A673 (cell line): ENCODE results near the gene MRPL37. TPM values are rescaled to one million over a fixed set of nuclear protein-coding genes. Genes with fewer than 3 reads are reported as not detected.
"Not testable (repeated sequence)": the region's sequence is repeated elsewhere in the genome, so short reads cannot be mapped to it uniquely, and the experiment has no call there.

Source experiments
- BruUV-seq: library from RNA; stranded (reverse); fragments of 400-500 nt; replicated peaks from 2 replicates; lab custom pipeline; 2021; lab: Mats Ljungman, UMichigan
- CTCF ChIA-PET: fragments of 300-600 bp; sonication (Branson Sonifier 250); formaldehyde crosslinking; loops from one replicate; lab custom pipeline; 2022; ENCODE audit warnings: antibody characterized with exemption; lab: Charles Lee
- POLR2A ChIA-PET: fragments of 300-600 bp; sonication (Branson Sonifier 250); formaldehyde crosslinking; loops from one replicate; lab custom pipeline; 2022; ENCODE audit warnings: antibody characterized with exemption; ENCODE audit not compliant: low non-redundant PET; lab: Charles Lee
- DNase-seq: peaks from one replicate; pipeline ENCODE4 v3.0.0-alpha.2; 2015; ENCODE audit warnings: low spot score
- H3K27ac ChIP-seq: fragments of 200-600 bp; sonication (generic); 2 replicates; pipeline ENCODE4 v1.5.1; 2016; ENCODE audit warnings: mixed run types, low read depth, mild to moderate bottlenecking, mixed read lengths, antibody characterized with exemption, low read length; ENCODE audit not compliant: poor library complexity, severe bottlenecking
- H3K27me3 ChIP-seq: fragments of 200-600 bp; sonication (generic); replicated peaks from 2 replicates; pipeline ENCODE4 v1.6.1; 2017; ENCODE audit warnings: mixed run types, low read depth, mild to moderate bottlenecking, mixed read lengths, antibody characterized with exemption, low read length; ENCODE audit not compliant: insufficient read depth, poor library complexity
- H3K36me3 ChIP-seq: fragments of 200-600 bp; sonication (generic); 2 replicates; pipeline ENCODE4 v1.6.1; 2016; ENCODE audit warnings: mixed run types, mild to moderate bottlenecking, mixed read lengths, antibody characterized with exemption, low read length; ENCODE audit not compliant: insufficient read depth, poor library complexity, severe bottlenecking
- H3K4me1 ChIP-seq: fragments of 200-600 bp; sonication (generic); 2 replicates; pipeline ENCODE4 v1.6.1; 2017; ENCODE audit warnings: mixed run types, mild to moderate bottlenecking, mixed read lengths, antibody characterized with exemption, low read length; ENCODE audit not compliant: insufficient read depth, poor library complexity, severe bottlenecking
- H3K4me3 ChIP-seq: fragments of 200-600 bp; sonication (generic); 2 replicates; pipeline ENCODE4 v1.5.1; 2016; ENCODE audit warnings: low read depth, mixed run types, mild to moderate bottlenecking, mixed read lengths, low read length; ENCODE audit not compliant: poor library complexity, severe bottlenecking
- H3K9me3 ChIP-seq: fragments of 200-600 bp; sonication (generic); 2 replicates; pipeline ENCODE4 v1.6.1; 2016; ENCODE audit warnings: mixed run types, low read depth, mild to moderate bottlenecking, mixed read lengths, antibody characterized with exemption, low read length; ENCODE audit not compliant: poor library complexity, severe bottlenecking
- CTCF ChIP-seq: fragments of 300-800, 200-600 bp; sonication (generic); conservative IDR thresholded peaks from 2 replicates; pipeline ENCODE4 v1.5.1; 2017; ENCODE audit warnings: low read depth, mild to moderate bottlenecking, antibody characterized with exemption, low read length, moderate library complexity, mixed read lengths
- EZH2 ChIP-seq: fragments of 200-600 bp; sonication (generic); IDR thresholded peaks from 2 replicates; pipeline ENCODE4 v1.6.1; 2017; ENCODE audit warnings: borderline replicate concordance, low read depth, mild to moderate bottlenecking, mixed read lengths, antibody characterized with exemption, low read length; ENCODE audit not compliant: poor library complexity, severe bottlenecking
- intact Hi-C: fragments of 100-400 bp; cut with micrococcal nuclease; formaldehyde crosslinking; loops from one replicate; pipeline ENCODE4 v1.10.0; 2022; ENCODE audit not compliant: unreplicated experiment
- total RNA-seq: library from RNA; stranded (reverse); gene quantifications from 2 replicates; pipeline ENCODE4 v1.2.3, GENCODE V29; 2021

Gene MRPL37
- total RNA-seq, 1 experiment from 2014 or later = 90.3 TPM

GRCh38 chr1:54204199-54204598, 4.2 kb downstream of the MRPL37 start:
- TF ChIP-seq EZH2 (no peak), CTCF (no peak)
- Histone ChIP-seq H3K27ac (no peak overlapping the region), H3K9me3 (no peaks in the 10 kb centered on the region), H3K36me3 (peaks cover 6% of the 10 kb centered on the region), H3K4me3 (no peak overlapping the region), H3K27me3 (no peaks in the 10 kb centered on the region), H3K4me1 (no peaks in the 10 kb centered on the region)
- intact Hi-C loops = loop anchor here (10.0 kb wide), 1 partner anchor 129 kb away; no protein-coding TSS in a partner anchor
- ChIA-PET POLR2A (no interaction called here), CTCF (no interaction called here)
- DNase-seq = no peak
- no TSS peak for BruUV-seq

GRCh38 chr1:54207287-54207686, 7.3 kb downstream of the MRPL37 start:
- no peak overlapping the region for H3K4me3 ChIP-seq
- POLR2A ChIA-PET = no interaction called here
- no TSS peak for BruUV-seq
- CTCF ChIA-PET = no interaction called here
- intact Hi-C loops = loop anchor here (10.0 kb wide), 1 partner anchor 132 kb away; no protein-coding TSS in a partner anchor
- no peaks in the 10 kb centered on the region for H3K9me3 ChIP-seq
- peaks cover 28% of the 10 kb centered on the region for H3K36me3 ChIP-seq
- no peaks in the 10 kb centered on the region for H3K27me3 ChIP-seq
- no peak for TF ChIP-seq CTCF
- H3K4me1 ChIP-seq = no peaks in the 10 kb centered on the region
- no peak overlapping the region for H3K27ac ChIP-seq
- DNase-seq = no peak

GRCh38 chr1:54207896-54208295, 7.9 kb downstream of the MRPL37 start:
- H3K4me3 ChIP-seq, BruUV-seq, H3K27ac ChIP-seq, DNase-seq, CTCF ChIA-PET, H3K9me3 ChIP-seq, H3K4me1 ChIP-seq, POLR2A ChIA-PET, H3K27me3 ChIP-seq: not testable (repeated sequence)
- H3K36me3 ChIP-seq = peaks cover 34% of the 10 kb centered on the region
- intact Hi-C loops = loop anchor here (10.0 kb wide), 1 partner anchor 133 kb away; no protein-coding TSS in a partner anchor

GRCh38 chr1:54212872-54213271, 12.9 kb downstream of the MRPL37 start:
- TF ChIP-seq CTCF (no peak), EZH2 (no peak)
- H3K27ac ChIP-seq = no peak overlapping the region
- H3K4me1 ChIP-seq = no peaks in the 10 kb centered on the region
- BruUV-seq = no TSS peak
- no peak overlapping the region for H3K4me3 ChIP-seq
- intact Hi-C loops = no loop called here
- H3K27me3 ChIP-seq = no peaks in the 10 kb centered on the region
- POLR2A ChIA-PET = no interaction called here
- CTCF ChIA-PET = interaction anchor here (0.6 kb wide), 1 partner anchor 14 kb away, joined by 9 read pairs; no protein-coding TSS in a partner anchor
- DNase-seq = no peak
- H3K36me3 ChIP-seq = peaks cover 41% of the 10 kb centered on the region
- H3K9me3 ChIP-seq = no peaks in the 10 kb centered on the region
